Measurements from ENCODE around the gene TNS3. TPM values are rescaled to one million over a fixed set of nuclear protein-coding genes. Genes with fewer than 3 reads are reported as not detected.

The TNS3 gene
- total RNA-seq, 1 donor from 2014 or later = 174 TPM

DNA sequence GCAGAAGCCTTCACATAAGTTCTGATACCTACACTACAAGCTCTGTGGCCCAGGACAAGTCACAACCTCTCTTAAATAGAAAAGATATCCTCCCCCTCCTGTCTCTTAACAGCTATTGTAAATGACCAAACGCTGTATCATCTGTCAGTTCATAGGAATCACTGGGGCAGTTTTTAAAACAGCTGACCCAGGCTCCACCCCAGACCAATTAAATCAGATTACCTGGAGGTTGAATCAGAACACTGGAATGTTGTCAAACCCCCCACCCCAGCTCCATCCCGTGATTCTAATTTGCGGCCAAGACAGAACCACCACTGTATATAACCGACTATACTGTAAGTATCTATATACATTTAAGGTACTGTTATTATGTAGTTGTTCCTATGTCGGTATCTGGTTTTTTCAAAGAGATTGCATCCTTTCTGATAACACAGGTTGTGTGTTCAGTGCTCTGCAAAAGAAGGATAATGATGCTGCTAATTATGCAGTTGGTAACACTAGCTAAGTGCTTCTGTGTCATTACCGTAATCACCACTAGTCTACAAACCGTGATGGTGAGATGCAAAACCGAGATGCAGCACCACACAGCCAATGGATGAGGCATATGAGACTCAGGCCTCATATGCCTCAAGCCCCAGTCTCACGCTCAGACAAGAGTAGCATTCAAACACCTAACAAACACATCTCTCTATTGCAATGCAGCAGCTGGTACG lies 47.4 kb downstream of the TNS3 start:
- ATAC-seq (no peak), DNase-seq (no peak)
- Histone ChIP-seq H3K9me3 (no peaks in the 10 kb centered on the region), H3K36me3 (no peaks in the 10 kb centered on the region), H3K4me1 (peaks cover 23% of the 10 kb centered on the region), H3K27me3 (ENCODE audit: low read depth) (no peaks in the 10 kb centered on the region), H3K27ac (no peak overlapping the region), H3K4me3 (no peak overlapping the region)
- TF ChIP-seq, protein P1, sequence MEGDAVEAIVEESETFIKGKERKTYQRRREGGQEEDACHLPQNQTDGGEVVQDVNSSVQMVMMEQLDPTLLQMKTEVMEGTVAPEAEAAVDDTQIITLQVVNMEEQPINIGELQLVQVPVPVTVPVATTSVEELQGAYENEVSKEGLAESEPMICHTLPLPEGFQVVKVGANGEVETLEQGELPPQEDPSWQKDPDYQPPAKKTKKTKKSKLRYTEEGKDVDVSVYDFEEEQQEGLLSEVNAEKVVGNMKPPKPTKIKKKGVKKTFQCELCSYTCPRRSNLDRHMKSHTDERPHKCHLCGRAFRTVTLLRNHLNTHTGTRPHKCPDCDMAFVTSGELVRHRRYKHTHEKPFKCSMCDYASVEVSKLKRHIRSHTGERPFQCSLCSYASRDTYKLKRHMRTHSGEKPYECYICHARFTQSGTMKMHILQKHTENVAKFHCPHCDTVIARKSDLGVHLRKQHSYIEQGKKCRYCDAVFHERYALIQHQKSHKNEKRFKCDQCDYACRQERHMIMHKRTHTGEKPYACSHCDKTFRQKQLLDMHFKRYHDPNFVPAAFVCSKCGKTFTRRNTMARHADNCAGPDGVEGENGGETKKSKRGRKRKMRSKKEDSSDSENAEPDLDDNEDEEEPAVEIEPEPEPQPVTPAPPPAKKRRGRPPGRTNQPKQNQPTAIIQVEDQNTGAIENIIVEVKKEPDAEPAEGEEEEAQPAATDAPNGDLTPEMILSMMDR (IDR thresholded peaks at IDR 0.05) = no peak
- intact Hi-C loops (cut with DNase I) = no loop called here

DNA sequence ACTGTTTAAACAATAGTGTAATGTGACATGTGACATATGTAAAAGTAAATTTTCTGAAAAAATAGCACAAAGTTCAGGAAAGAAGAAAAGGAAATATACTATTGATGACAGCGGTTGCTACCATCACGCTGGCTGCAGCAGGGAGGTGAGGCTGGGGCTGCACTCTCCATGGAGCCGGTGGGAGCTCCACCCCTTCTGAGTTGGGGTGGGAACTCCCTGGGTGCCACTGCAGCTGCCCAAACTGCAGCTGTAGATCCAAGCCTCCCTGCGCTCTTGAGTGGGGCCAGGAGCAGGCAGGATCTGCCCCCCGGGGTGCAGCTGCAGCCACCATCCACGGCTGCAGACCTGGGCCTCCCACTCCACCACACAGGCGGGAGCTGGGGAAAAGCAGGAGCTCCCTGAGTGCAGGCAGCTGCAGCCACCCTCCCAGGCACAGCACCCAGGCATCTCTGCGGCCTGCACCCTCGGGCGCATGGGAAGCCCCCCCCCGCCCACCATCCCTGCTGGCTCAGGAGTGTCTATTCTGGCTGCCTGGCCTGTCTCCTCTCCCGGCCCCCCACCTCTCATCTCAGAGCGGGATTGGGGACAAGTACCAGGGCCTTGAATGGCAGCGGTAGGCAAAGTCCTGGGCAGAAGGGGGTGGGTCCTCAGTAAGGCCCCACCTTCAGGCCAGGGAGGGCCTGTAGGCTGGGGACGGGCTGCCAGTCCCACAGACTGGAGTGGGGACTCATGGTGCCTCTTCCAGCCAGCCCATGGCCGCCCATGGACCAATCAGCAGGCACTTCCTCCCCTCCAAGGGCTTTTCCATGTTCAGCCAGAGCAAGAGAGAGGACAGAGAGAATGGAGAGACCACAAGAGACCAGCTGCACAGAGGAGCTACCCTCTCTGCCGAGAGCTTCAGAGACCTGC lies 50.1 kb downstream of the TNS3 start:
- Histone ChIP-seq H3K4me1 (peaks cover 9% of the 10 kb centered on the region), H3K27ac (no peak overlapping the region), H3K9me3 (no peaks in the 10 kb centered on the region), H3K4me3 (no peak overlapping the region), H3K27me3 (ENCODE audit: low read depth) (no peaks in the 10 kb centered on the region), H3K36me3 (peaks cover 17% of the 10 kb centered on the region)
- DNase-seq = no peak
- intact Hi-C loops (cut with DNase I) = no loop called here
- ATAC-seq = peak; percentile 37 to 46
- TF ChIP-seq, protein P1 (IDR thresholded peaks at IDR 0.05) = no peak

DNA sequence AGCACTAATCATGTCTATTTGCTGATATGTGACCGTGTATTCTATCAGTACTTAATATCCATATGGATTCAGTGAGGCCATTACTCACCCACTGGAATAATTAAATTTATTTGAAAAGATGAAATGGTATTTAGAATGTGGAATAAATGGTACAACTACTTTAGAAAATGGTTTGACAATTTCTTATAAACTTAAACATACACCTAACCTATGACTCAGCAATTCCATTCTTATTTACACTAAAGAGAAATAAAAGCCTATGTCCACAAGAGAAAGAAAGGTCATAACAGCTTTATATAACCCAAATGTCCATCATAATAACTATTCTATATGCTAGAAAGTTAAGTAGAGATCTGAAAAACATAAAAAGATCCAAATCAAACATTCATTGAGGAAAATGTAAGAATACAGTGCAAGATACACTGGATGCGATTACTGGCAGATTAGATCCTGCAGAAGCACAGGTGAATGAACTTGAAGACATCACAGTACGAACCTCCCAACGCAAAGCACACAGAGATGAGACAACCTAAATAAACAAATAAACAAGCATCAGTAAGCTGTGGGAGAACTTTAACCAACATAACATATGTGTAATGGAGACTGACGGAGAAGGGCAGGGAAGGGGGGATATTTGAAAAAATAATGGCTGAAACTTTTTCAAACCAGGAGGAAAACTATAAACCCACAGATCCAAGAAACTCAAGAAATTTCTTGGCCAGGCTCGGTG lies 51.9 kb downstream of the TNS3 start:
- Histone ChIP-seq H3K27ac (no peak overlapping the region), H3K9me3 (no peaks in the 10 kb centered on the region), H3K27me3 (ENCODE audit: low read depth) (no peaks in the 10 kb centered on the region), H3K36me3 (peaks cover 36% of the 10 kb centered on the region), H3K4me1 (no peaks in the 10 kb centered on the region), H3K4me3 (no peak overlapping the region)
- no peak for ATAC-seq
- TF ChIP-seq, protein P1 (IDR thresholded peaks at IDR 0.05) = no peak
- intact Hi-C loops (cut with DNase I) = no loop called here
- no peak for DNase-seq

DNA sequence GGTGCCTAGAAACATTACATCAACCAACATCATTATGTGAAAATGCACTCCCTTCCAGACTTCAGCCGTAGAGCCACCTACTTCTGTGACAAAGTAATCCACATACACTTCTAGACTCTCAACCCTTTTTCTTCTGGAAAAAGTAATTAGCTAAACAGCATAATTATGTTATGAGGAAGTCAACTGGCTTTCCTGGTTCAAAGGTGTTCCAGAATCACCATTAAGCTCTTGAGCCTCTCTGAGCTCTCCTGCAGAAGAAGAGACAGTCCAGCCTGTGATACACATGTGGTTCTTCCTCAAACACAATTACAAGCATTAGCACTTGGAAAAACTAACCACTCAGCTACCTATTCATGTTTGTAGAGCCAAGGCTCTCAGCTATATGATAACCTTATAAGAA lies 52.5 kb downstream of the TNS3 start:
- no peaks in the 10 kb centered on the region for H3K4me1 ChIP-seq
- ATAC-seq (no peak), DNase-seq (no peak)
- no peaks in the 10 kb centered on the region for H3K27me3 ChIP-seq (ENCODE audit: low read depth)
- TF ChIP-seq, protein P1 (IDR thresholded peaks at IDR 0.05) = no peak
- no peak overlapping the region for H3K27ac ChIP-seq
- H3K36me3 ChIP-seq = peaks cover 37% of the 10 kb centered on the region
- H3K9me3 ChIP-seq = no peaks in the 10 kb centered on the region
- H3K4me3 ChIP-seq = no peak overlapping the region
- intact Hi-C loops (cut with DNase I) = no loop called here

DNA sequence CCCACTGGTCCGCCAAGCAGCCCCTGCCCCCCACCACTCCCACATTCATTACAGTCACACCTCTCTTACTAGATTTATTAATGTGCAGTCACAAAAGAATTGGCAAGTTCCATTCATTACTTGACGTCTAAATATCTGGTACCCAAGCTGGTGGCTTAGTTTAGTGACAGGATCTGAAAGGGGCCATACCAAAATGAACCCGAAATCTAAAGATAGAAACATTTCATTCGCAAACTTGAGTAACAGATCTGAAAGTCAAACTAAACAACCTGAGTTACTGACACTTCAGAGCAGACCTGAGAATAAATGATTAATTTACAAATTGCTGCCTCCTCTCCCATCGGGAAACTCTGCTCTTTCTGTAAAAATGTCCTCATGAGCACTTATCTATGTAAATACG lies 53.4 kb downstream of the TNS3 start:
- peaks cover 37% of the 10 kb centered on the region for H3K36me3 ChIP-seq
- H3K9me3 ChIP-seq = no peaks in the 10 kb centered on the region
- H3K4me3 ChIP-seq = no peak overlapping the region
- intact Hi-C loops (cut with DNase I) = no loop called here
- H3K27me3 ChIP-seq (ENCODE audit: low read depth) = no peaks in the 10 kb centered on the region
- no peak overlapping the region for H3K27ac ChIP-seq
- DNase-seq (no peak), ATAC-seq (no peak)
- no peaks in the 10 kb centered on the region for H3K4me1 ChIP-seq
- TF ChIP-seq, protein P1 (IDR thresholded peaks at IDR 0.05) = no peak
